Body of pancreas (tissue), 4 donors: Measurements from ENCODE around the gene UCKL1. TPM values are rescaled to one million over a fixed set of nuclear protein-coding genes. Genes with fewer than 3 reads are reported as not detected.

Experiments
- ATAC-seq: fragments of 150-250 bp; one replicate; pipeline ENCODE4 v1.9.1; 2016
- DNase-seq, 4 donors: peaks; one replicate each; pipeline ENCODE4 v3.0.0-alpha.2; 2019
- H3K27ac ChIP-seq, 4 donors: fragments of 200-600 bp; sonication (generic); 1 replicate in 3 of 4; 2 replicates in 1 of 4; pipeline versions ENCODE4 v1.5.1 to v1.6.1; 2016 to 2019; ENCODE audit warnings: mild to moderate bottlenecking in 1 of 4, mixed read lengths in 1 of 4, moderate library complexity in 1 of 4
- H3K27me3 ChIP-seq, 2 donors: fragments of 200-600 bp; sonication (generic); one replicate each; pipeline ENCODE4 v1.6.0; 2016; ENCODE audit warnings: mild to moderate bottlenecking in 1 of 2
- H3K36me3 ChIP-seq, 2 donors: fragments of 200-600 bp; sonication (generic); replicated peaks in 1 of 2; 2 replicates each; pipeline ENCODE4 v1.5.1; 2016; ENCODE audit warnings: low read depth in 2 of 2; ENCODE audit not compliant: insufficient read depth in 1 of 2
- H3K4me1 ChIP-seq: fragments of 200-600 bp; sonication (generic); one replicate; pipeline ENCODE4 v1.6.0; 2016
- H3K4me3 ChIP-seq, 2 donors: fragments of 200-600 bp; sonication (generic); 1 replicate in 1 of 2; 2 replicates in 1 of 2; pipeline ENCODE4 v1.5.1; 2016 to 2019
- H3K9me3 ChIP-seq, 3 donors: fragments of 200-600 bp; sonication (generic); 1 replicate in 2 of 3; 2 replicates in 1 of 3; pipeline ENCODE4 v1.5.1; 2016
- POLR2A ChIP-seq, 3 donors: fragments of 450-650 bp; IDR thresholded peaks; one replicate each; pipeline ENCODE4 v1.6.1; 2016; ENCODE audit warnings: antibody characterized with exemption in 3 of 3, mild to moderate bottlenecking in 2 of 3
- WGBS, 2 donors: methylation state at CpG; one replicate each; pipeline ENCODE4 v1.1.5; 2017; 5-methylcytosine and 5-hydroxymethylcytosine counted together
- intact Hi-C: fragments of 100-400 bp; cut with DNase I; formaldehyde crosslinking; loops from one replicate; pipeline ENCODE4 v1.15.1; 2023
- total RNA-seq, 2 donors: library from RNA; depleted of rRNA; stranded (reverse); fragments of >200 nt; gene quantifications; one replicate each; pipeline ENCODE4 v1.1.0, GENCODE V29; 2016
- TF ChIP-seq, protein P1 (sequence below), 7 experiments: fragments of 450-650 bp in 4 of 7; fragments of 200-600 bp in 3 of 7; sonication (generic) in 3 of 7; IDR thresholded peaks; one replicate each; pipeline ENCODE4 v1.5.1; 2016 to 2019; ENCODE audit warnings: antibody characterized with exemption in 7 of 7

Gene UCKL1
- total RNA-seq, 2 donors from 2014 or later: 21.0 to 26.0 TPM

DNA sequence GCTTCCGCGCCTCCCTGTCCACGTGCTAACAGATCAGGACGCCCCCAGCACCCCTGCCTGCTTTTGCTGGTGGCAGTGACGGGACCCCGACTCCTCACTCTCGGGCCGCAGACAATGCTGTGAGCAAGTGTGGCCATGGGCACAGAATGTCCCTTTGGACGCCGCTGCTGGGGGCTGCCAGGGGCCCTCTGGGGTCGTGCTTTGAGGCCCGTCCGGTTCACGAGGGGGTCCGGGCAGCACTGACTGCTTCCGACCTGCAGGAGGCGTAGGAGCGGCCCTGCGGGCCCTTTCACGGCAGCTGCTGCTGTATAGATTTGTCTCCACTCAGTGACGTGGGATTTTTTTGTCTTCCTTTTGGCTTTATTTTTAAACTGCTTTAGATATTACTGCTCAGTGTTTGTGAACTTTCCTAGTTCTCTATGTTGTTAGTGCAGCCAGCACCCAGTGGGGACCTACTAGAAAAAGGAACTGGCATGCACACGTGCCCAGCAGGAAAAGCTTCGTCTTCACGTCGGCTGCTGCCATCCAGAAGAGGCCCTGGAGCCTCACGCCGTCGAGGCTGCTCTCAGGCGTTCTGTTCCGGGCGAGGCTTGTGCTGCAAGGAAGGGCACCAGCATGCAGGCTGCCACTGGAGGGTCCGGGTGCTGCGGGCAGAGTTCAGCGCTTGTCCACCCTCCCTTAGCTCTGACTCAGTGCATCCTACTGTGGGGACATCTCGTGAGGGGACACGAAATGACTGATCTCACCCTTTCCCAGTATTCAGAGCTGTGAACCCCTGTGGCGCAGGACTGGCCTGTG is 21.7 kb downstream of the UCKL1 start:
- Histone ChIP-seq H3K9me3 (no peaks in the 10 kb centered on the region), H3K4me1 (no peaks in the 10 kb centered on the region), H3K27ac (no peak overlapping the region), H3K36me3 (peaks cover 13 to 25% of the 10 kb centered on the region in 2 donors), H3K27me3 (no peaks in the 10 kb centered on the region), H3K4me3 (no peak overlapping the region)
- intact Hi-C loops: no loop called here
- peak in 1 of 4 donors; percentile 6 for DNase-seq
- 82 to 94% methylated on average over 30 to 37 of the region's 37 CpGs for WGBS, 2 donors
- no peak for TF ChIP-seq POLR2A (IDR thresholded peaks at IDR 0.05)
- TF ChIP-seq, protein P1, sequence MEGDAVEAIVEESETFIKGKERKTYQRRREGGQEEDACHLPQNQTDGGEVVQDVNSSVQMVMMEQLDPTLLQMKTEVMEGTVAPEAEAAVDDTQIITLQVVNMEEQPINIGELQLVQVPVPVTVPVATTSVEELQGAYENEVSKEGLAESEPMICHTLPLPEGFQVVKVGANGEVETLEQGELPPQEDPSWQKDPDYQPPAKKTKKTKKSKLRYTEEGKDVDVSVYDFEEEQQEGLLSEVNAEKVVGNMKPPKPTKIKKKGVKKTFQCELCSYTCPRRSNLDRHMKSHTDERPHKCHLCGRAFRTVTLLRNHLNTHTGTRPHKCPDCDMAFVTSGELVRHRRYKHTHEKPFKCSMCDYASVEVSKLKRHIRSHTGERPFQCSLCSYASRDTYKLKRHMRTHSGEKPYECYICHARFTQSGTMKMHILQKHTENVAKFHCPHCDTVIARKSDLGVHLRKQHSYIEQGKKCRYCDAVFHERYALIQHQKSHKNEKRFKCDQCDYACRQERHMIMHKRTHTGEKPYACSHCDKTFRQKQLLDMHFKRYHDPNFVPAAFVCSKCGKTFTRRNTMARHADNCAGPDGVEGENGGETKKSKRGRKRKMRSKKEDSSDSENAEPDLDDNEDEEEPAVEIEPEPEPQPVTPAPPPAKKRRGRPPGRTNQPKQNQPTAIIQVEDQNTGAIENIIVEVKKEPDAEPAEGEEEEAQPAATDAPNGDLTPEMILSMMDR (IDR thresholded peaks at IDR 0.05): no peak
- ATAC-seq: no peak

DNA sequence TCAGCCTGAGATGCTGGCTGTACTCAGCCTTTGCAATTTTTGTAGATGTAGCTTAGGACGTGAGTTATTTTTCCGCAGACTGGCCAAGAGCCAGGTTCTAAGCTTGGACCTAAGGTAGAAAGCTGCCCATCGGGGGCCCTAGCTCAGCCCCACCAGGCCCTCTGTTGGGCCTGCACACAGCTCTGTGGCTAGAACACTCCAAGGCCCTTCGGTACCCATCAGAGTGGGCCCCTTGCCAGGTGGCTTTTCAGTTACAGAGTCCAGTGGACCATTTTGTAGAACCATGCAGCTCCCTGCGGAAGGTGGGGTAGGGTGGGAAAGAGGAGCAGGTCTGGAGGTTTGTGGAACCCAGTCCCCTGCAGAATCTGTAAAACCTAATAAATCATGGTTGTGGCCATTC is 22.6 kb downstream of the UCKL1 start:
- ATAC-seq (no peak), DNase-seq (peak in 1 of 4 donors; percentile 16)
- intact Hi-C loops: no loop called here
- Histone ChIP-seq H3K27me3 (no peaks in the 10 kb centered on the region), H3K36me3 (peaks cover 16 to 29% of the 10 kb centered on the region in 2 donors), H3K9me3 (no peaks in the 10 kb centered on the region), H3K4me3 (no peak overlapping the region), H3K4me1 (no peaks in the 10 kb centered on the region), H3K27ac (no peak overlapping the region)
- no peak for TF ChIP-seq POLR2A (IDR thresholded peaks at IDR 0.05)
- TF ChIP-seq, protein P1 (IDR thresholded peaks at IDR 0.05): no peak
- WGBS, 2 donors: 83 to 85% methylated on average over 2 to 5 of the region's 5 CpGs

DNA sequence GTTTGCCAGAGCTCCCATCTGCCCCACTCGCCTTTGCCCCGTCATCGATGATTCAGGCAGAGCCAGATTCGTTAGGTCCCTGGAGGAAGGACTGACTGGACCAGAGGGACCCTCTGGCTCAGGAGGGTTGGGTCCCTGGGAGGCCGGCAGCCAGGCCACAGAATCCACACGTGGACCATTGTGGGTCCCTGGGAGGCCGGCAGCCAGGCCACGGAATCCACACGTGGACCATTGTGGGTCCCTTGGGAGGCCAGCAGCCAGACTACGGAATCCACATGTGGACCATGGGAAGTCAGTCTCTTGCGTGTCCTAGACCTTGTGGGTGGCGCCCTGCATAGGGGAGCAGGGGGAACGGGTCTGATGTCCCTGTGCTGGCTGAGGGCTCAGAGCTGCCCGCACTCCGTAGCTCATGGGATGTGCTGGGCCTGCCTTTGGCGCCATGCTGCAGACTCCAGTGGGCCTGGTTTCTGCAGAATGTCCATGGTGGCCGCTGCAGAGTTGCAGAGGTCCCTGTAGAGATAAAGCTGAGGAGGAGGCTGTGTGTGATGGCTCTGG is 23.5 kb downstream of the UCKL1 start:
- WGBS, 2 donors: 87 to 100% methylated on average over 4 to 17 of the region's 17 CpGs

DNA sequence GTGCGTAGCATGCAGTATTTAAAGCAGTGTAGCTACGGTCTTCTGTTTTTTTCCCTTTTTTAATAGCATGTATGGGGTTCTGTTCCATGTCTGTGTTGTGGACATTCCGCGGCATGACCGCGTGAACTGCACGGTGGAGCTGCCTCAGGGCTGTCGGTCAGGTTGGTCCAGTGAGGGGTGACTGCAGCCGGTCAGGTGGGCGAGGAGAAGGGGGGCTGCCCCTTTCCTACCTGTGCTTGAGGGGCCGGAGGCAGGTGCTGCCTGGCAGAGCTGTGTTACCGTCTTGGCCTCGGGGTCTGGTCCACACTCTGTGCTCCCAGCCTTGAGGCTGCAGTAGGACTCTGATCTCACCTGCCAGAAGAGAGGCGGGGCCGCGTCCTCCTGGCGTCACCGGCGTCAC is 24.5 kb downstream of the UCKL1 start:
- WGBS, 2 donors: 95 to 97% methylated on average over 8 to 15 of the region's 19 CpGs
- ATAC-seq: no peak
- intact Hi-C loops: no loop called here

More for the DNA sequence above, 23.5 kb downstream of the UCKL1 start:
- Histone ChIP-seq H3K9me3 (no peaks in the 10 kb centered on the region), H3K4me1 (no peaks in the 10 kb centered on the region), H3K27ac (no peak overlapping the region), H3K27me3 (no peaks in the 10 kb centered on the region), H3K4me3 (no peak overlapping the region), H3K36me3 (peaks cover 19 to 35% of the 10 kb centered on the region in 2 donors)
- no peak for TF ChIP-seq POLR2A (IDR thresholded peaks at IDR 0.05)
- TF ChIP-seq, protein P1 (IDR thresholded peaks at IDR 0.05): no peak
- intact Hi-C loops: no loop called here
- DNase-seq: no peak
- ATAC-seq: no peak

More for the DNA sequence above, 24.5 kb downstream of the UCKL1 start:
- H3K36me3 ChIP-seq: peaks cover 19 to 35% of the 10 kb centered on the region in 2 donors
- H3K27ac ChIP-seq: no peak overlapping the region
- H3K4me3 ChIP-seq: no peak overlapping the region
- no peak for DNase-seq
- H3K9me3 ChIP-seq: no peaks in the 10 kb centered on the region
- TF ChIP-seq, protein P1 (IDR thresholded peaks at IDR 0.05): no peak
- no peak for TF ChIP-seq POLR2A (IDR thresholded peaks at IDR 0.05)
- H3K27me3 ChIP-seq: no peaks in the 10 kb centered on the region
- H3K4me1 ChIP-seq: no peaks in the 10 kb centered on the region
